SJSA1 (cell line): ENCODE measurements around the gene NYAP2. TPM values are rescaled to one million over a fixed set of nuclear protein-coding genes. Genes with fewer than 3 reads are reported as not detected.

Source experiments
- DNase-seq, 2 experiments: peaks; one replicate each; pipeline ENCODE4 v3.0.0-alpha.2; 2015 to 2020; ENCODE audit warnings: low spot score in 2 of 2, low read depth in 1 of 2
- H3K27ac ChIP-seq: fragments of 250-450 bp; sonication (Bioruptor Pico); 2 replicates; pipeline ENCODE4 v1.5.1; 2020; ENCODE audit warnings: mild to moderate bottlenecking, moderate library complexity
- H3K27me3 ChIP-seq: fragments of 250-450 bp; sonication (Bioruptor Pico); replicated peaks from 2 replicates; pipeline ENCODE4 v1.5.1; 2020; ENCODE audit warnings: mild to moderate bottlenecking, moderate library complexity
- H3K36me3 ChIP-seq: fragments of 250-450 bp; sonication (Bioruptor Pico); 2 replicates; pipeline ENCODE4 v1.5.1; 2020; ENCODE audit warnings: mild to moderate bottlenecking
- H3K4me1 ChIP-seq: fragments of 250-450 bp; sonication (Bioruptor Pico); replicated peaks from 2 replicates; pipeline ENCODE4 v1.6.1; 2021; ENCODE audit warnings: mild to moderate bottlenecking
- H3K4me3 ChIP-seq: fragments of 250-450 bp; sonication (Bioruptor Pico); 2 replicates; pipeline ENCODE4 v1.5.1; 2020; ENCODE audit warnings: mild to moderate bottlenecking
- H3K9me3 ChIP-seq: fragments of 250-450 bp; sonication (Bioruptor Pico); replicated peaks from 2 replicates; pipeline ENCODE4 v1.5.1; 2020; ENCODE audit warnings: mild to moderate bottlenecking
- total RNA-seq: library from RNA; depleted of rRNA; stranded (reverse); fragments of >200 nt; shearing (Covaris generic); gene quantifications from 2 replicates; pipeline ENCODE4 v1.2.3, GENCODE V29; 2014

Gene NYAP2
- total RNA-seq, 1 experiment from 2014 or later: not detected

GRCh38 chr2:225413786-225414185 lies 14.3 kb downstream of the NYAP2 start:
- no peak for DNase-seq
- H3K36me3 ChIP-seq: no peaks in the 10 kb centered on the region
- no peaks in the 10 kb centered on the region for H3K4me1 ChIP-seq
- H3K27ac ChIP-seq: no peak overlapping the region
- H3K4me3 ChIP-seq: no peak overlapping the region
- peaks cover 7% of the 10 kb centered on the region; the same call in 1 of the 2 replicates for H3K27me3 ChIP-seq
- H3K9me3 ChIP-seq: no peaks in the 10 kb centered on the region

GRCh38 chr2:225414902-225415301 lies 15.4 kb downstream of the NYAP2 start:
- H3K9me3 ChIP-seq: no peaks in the 10 kb centered on the region
- no peaks in the 10 kb centered on the region for H3K36me3 ChIP-seq
- H3K27ac ChIP-seq: no peak overlapping the region
- peaks cover 7% of the 10 kb centered on the region; the same call in 1 of the 2 replicates for H3K27me3 ChIP-seq
- H3K4me3 ChIP-seq: no peak overlapping the region
- H3K4me1 ChIP-seq: no peaks in the 10 kb centered on the region
- no peak for DNase-seq

DNA sequence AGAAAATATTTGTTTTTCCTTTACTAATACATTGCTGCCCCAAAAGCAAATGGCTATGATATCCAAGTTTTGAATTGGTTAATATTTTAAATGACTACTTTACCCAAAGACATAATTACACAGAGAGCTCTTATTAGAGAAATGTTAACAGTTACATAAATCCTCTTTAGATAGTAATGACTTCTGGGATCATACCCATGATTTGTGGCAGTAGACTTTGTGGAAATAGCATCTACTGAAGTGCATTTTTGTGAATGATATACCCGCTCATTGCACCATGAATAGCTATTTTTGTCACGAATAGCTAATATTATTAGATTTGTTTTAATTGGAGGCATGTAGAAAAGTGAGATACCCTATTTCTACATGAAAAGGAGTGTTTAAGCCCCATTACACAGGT lies 15.8 kb downstream of the NYAP2 start:
- no peaks in the 10 kb centered on the region for H3K36me3 ChIP-seq
- peaks cover 7% of the 10 kb centered on the region; the same call in 1 of the 2 replicates for H3K27me3 ChIP-seq
- no peaks in the 10 kb centered on the region for H3K4me1 ChIP-seq
- H3K27ac ChIP-seq: no peak overlapping the region
- H3K4me3 ChIP-seq: no peak overlapping the region
- no peak for DNase-seq
- no peaks in the 10 kb centered on the region for H3K9me3 ChIP-seq

DNA sequence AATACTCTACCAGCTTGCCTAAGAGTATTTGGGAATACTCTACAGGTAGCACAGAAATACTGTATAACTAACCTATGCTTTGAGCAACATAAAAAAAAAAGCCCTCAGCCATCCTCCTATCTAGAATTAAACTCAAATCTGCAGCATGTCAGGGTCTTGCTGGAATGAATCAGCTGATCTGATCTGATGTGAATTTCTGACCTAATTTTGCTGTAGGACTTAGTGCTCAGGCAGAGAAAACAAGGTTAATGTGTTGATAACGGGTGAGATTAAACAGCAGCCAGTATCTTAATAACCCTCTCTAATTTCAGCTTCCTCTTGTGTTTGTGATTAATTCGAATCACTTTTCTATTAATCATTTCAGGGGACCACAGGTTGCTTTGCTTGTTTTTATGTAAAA lies 16.3 kb downstream of the NYAP2 start:
- Histone ChIP-seq H3K4me3 (no peak overlapping the region), H3K27ac (no peak overlapping the region), H3K36me3 (no peaks in the 10 kb centered on the region), H3K27me3 (peaks cover 5% of the 10 kb centered on the region; the same call in 1 of the 2 replicates), H3K4me1 (no peaks in the 10 kb centered on the region), H3K9me3 (no peaks in the 10 kb centered on the region)
- DNase-seq: no peak

GRCh38 chr2:225416616-225417367 lies 17.3 kb downstream of the NYAP2 start:
- Histone ChIP-seq H3K9me3 (no peaks in the 10 kb centered on the region), H3K4me3 (no peak overlapping the region), H3K27ac (no peak overlapping the region), H3K36me3 (no peaks in the 10 kb centered on the region), H3K27me3 (0 out of 2 replicates have a peak, but pooled peaks cover 3% of the 10 kb centered on the region), H3K4me1 (no peaks in the 10 kb centered on the region)
- DNase-seq: no peak

DNA sequence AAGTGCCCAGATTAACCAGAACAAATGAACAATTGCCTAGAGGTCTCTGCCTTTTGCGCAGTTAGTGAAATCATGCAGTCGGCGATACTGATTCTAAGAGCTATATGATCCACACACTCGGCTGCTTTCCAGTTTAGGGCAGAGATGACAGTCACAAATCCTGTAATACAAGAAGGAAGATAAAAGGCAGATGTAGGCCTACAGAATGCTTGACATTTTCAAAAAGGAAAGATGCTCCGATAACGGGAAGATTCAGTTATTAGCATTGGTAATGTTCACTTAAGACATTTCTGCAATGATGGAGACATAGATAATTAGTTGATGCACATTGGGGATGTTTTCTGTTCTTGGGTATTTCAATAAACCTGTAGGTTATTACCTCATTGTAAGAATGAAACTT lies 19.5 kb downstream of the NYAP2 start:
- H3K4me3 ChIP-seq: no peak overlapping the region
- H3K4me1 ChIP-seq: no peaks in the 10 kb centered on the region
- H3K27ac ChIP-seq: no peak overlapping the region
- H3K27me3 ChIP-seq: 0 out of 2 replicates have a peak, but pooled peaks cover 3% of the 10 kb centered on the region
- DNase-seq: no peak
- H3K36me3 ChIP-seq: no peaks in the 10 kb centered on the region
- H3K9me3 ChIP-seq: no peaks in the 10 kb centered on the region

DNA sequence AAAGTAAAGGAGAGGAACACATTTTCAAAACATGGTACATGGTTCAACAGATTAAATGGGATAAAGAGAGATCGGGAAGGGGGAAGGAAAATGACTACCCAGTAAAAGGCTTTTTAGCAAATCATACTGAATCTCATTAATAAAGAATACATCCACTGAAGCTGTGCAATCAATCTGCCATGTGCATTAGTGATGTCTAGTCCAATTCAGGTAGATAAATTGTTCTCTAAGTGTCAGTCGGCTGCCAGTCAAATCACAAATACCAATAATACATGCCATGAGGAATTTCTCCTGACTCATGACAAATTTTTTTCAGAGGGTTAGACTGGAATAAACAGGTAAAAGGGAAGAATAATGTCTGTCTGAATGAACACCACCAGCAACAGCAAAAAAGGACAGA lies 22.6 kb downstream of the NYAP2 start:
- DNase-seq: no peak
- Histone ChIP-seq H3K4me1 (no peaks in the 10 kb centered on the region), H3K27ac (no peak overlapping the region), H3K9me3 (no peaks in the 10 kb centered on the region), H3K36me3 (no peaks in the 10 kb centered on the region), H3K4me3 (no peak overlapping the region), H3K27me3 (0 out of 2 replicates have a peak, but pooled peaks cover 3% of the 10 kb centered on the region)

- Histone ChIP-seq H3K9me3 (no peaks in the 10 kb centered on the region), H3K27ac (no peak overlapping the region), H3K27me3 (0 out of 2 replicates have a peak, but pooled peaks cover 3% of the 10 kb centered on the region), H3K4me1 (no peaks in the 10 kb centered on the region), H3K36me3 (no peaks in the 10 kb centered on the region), H3K4me3 (no peak overlapping the region)
- no peak for DNase-seq
These were observed 25.8 kb downstream of the NYAP2 start for GRCh38 chr2:225425284-225425683.

DNA sequence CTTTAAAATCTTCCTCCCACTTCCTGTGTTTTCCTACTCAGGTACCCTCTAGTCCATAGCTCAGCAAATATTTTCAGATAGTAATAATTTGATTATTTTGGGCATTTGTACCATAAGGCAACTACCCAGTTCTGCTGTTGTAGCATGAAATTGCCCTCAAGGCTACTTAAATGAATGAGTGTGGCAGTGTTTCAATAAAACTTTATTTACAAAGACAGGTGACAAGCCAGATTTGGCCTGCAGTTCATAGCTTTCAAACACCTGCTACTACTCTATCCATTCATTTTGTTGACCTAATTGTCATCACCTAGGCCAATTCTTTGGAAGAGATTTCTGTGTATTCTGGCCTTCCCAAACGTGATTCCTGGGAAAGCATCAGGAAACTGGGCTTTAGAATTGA lies 28.9 kb downstream of the NYAP2 start:
- Histone ChIP-seq H3K36me3 (no peaks in the 10 kb centered on the region), H3K27ac (no peak overlapping the region), H3K4me3 (no peak overlapping the region), H3K4me1 (no peaks in the 10 kb centered on the region), H3K27me3 (0 out of 2 replicates have a peak, but pooled peaks cover 3% of the 10 kb centered on the region), H3K9me3 (no peaks in the 10 kb centered on the region)
- no peak for DNase-seq

DNA sequence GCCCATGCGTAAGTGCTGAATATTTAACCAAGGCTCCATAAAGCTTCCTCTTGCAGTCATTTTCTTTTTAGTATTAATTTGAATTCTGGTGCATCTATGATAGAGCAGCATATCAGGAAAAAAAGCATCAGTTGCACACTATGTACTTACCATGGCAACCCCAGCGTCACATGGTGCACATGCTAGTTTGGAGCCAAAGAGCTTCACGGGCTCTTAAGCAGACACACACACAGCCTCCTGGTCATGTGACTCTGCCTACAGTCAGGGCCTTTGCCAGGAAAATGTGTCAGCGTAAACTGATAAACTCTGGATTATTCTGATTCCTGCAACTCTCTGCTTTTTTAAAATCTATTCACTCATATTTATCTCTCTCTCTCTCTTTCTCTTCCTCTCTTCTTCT lies 30.2 kb downstream of the NYAP2 start:
- DNase-seq: no peak
- Histone ChIP-seq H3K9me3 (no peaks in the 10 kb centered on the region), H3K36me3 (no peaks in the 10 kb centered on the region), H3K27me3 (no peaks in the 10 kb centered on the region), H3K27ac (no peak overlapping the region), H3K4me3 (no peak overlapping the region), H3K4me1 (no peaks in the 10 kb centered on the region)

DNA sequence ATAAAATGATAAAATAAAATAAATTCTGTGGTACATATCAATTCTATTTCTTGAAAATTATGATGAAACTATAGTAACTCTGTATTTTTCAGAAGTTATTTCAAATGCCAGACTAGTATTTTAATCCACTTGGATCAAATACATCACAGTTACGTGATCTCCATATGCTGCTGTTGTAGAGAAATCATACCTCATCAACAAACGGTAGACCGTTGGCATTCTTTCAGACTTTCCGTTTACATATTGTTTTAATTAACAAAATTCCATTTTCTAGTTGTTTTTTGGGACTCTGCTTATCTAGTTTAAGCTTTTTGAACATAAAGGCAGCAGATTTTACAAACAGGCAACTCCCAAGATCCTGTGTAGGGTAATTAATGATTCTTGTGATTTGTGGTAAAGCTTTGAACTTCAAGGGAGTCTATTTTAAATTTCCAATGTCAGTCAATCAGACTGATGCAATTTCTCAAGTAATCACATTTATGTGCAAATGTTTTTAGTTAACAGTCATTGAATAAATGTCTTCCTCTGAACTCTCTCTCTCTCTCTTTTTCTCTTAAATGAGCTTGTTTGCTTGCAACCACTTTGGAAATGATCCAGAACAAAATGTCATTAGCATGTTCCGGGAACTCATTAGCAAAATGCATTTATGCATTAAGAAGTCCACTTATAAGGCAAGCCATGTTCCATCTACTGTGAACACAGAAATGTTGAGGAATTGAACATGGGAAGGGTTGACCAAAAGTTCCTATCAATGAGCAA lies 31.8 kb downstream of the NYAP2 start:
- DNase-seq: no peak

GRCh38 chr2:225434014-225434413 lies 34.5 kb downstream of the NYAP2 start:
- no peak overlapping the region for H3K4me3 ChIP-seq
- no peak for DNase-seq
- H3K36me3 ChIP-seq: no peaks in the 10 kb centered on the region
- H3K27me3 ChIP-seq: no peaks in the 10 kb centered on the region
- H3K4me1 ChIP-seq: no peaks in the 10 kb centered on the region
- H3K9me3 ChIP-seq: no peaks in the 10 kb centered on the region
- H3K27ac ChIP-seq: no peak overlapping the region

More for the DNA sequence above, 31.8 kb downstream of the NYAP2 start:
- Histone ChIP-seq H3K4me3 (no peak overlapping the region), H3K27ac (no peak overlapping the region), H3K4me1 (no peaks in the 10 kb centered on the region), H3K36me3 (no peaks in the 10 kb centered on the region), H3K9me3 (no peaks in the 10 kb centered on the region), H3K27me3 (no peaks in the 10 kb centered on the region)

DNA sequence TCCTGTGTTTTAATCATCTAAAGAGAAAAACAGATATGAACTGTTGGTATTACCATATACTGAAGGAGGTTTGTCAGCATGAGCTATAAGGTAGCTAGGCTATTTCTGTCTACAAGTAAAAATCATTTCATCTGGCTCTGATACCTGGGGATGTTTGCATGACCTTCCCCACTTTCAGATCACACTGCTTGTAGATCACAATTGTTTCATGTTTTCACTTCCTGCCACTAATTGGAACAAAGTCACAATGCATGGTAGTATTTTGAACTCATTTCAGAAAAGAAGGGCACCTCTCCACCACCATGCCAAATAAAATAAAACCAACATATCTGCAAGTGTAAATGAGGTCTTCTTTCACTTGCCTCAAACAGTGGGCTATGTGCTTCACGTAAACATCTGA lies 37.8 kb downstream of the NYAP2 start:
- Histone ChIP-seq H3K4me3 (no peak overlapping the region), H3K27me3 (no peaks in the 10 kb centered on the region; the same call in 1 of the 2 replicates), H3K36me3 (no peaks in the 10 kb centered on the region), H3K27ac (no peak overlapping the region), H3K9me3 (no peaks in the 10 kb centered on the region), H3K4me1 (no peaks in the 10 kb centered on the region)
- DNase-seq: no peak

GRCh38 chr2:225438248-225438647 lies 38.7 kb downstream of the NYAP2 start:
- H3K9me3 ChIP-seq: no peaks in the 10 kb centered on the region
- no peaks in the 10 kb centered on the region; the same call in 1 of the 2 replicates for H3K27me3 ChIP-seq
- no peaks in the 10 kb centered on the region for H3K36me3 ChIP-seq
- no peak overlapping the region for H3K27ac ChIP-seq
- H3K4me3 ChIP-seq: no peak overlapping the region
- no peak for DNase-seq
- H3K4me1 ChIP-seq: no peaks in the 10 kb centered on the region
